ENCODE data around the gene SPECC1. TPM values are rescaled to one million over a fixed set of nuclear protein-coding genes. Genes with fewer than 3 reads are reported as not detected.

Gene SPECC1
- total and polyA plus RNA-seq, 2 of the 13 experiments (the other 11 are each of a cell fraction or from before 2014, with no cell fraction given) = 2.3 to 6.9 TPM

GRCh38 chr17:20154286-20155000 lies 145.3 kb downstream of the SPECC1 start:
- Histone ChIP-seq H3K4me3 (replicated peaks in 1 of 3; ENCODE audit: insufficient read depth in 1 of 3, low read depth in 2 of 3, low read length in 3 of 3) (no peak overlapping the region), H3K4me2 (ENCODE audit: low read depth, low read length) (no peak overlapping the region), H2AFZ (ENCODE audit: low read length) (no peak overlapping the region), H3K9me3 (ENCODE audit: low read length) (no peaks in the 10 kb centered on the region), H3K27me3 (ENCODE audit: control insufficient read depth in 1 of 2, insufficient read depth in 2 of 2, low read length in 2 of 2) (peaks cover 6 to 46% of the 10 kb centered on the region in 2 experiments; a peak in 4 of 5 replicates), H3K4me1 (ENCODE audit: insufficient read depth, low read length) (peaks cover 7% of the 10 kb centered on the region; the same call in 1 of the 2 replicates), H3K36me3 (replicated peaks in 1 of 2; ENCODE audit: control insufficient read depth in 1 of 2, insufficient read depth in 2 of 2, low read length in 2 of 2) (no peaks in the 10 kb centered on the region), H3K9ac (ENCODE audit: insufficient read depth, low read depth, low read length) (no peak overlapping the region), H3K79me2 (ENCODE audit: insufficient read depth, low read length) (no peaks in the 10 kb centered on the region), H3K27ac (ENCODE audit: extremely low read length, insufficient read depth, low read length) (no peak overlapping the region), H4K20me1 (ENCODE audit: insufficient read depth, low read length) (no peaks in the 10 kb centered on the region)
- 38% methylated on average over 11 of the region's 11 CpGs for WGBS (ENCODE audit: low lambda C conversion rate)
- no peak for FAIRE-seq
- TF ChIP-seq ZNF790 (CRISPR knock-in tag; IDR thresholded peaks at IDR 0.05; ENCODE audit: borderline replicate concordance) = no peak
- no peak for TF ChIP-seq TEAD3 (CRISPR knock-in tag; optimal IDR thresholded peaks at IDR 0.05; ENCODE audit: borderline replicate concordance)
- TF ChIP-seq CCAR2 (optimal IDR thresholded peaks at IDR 0.05; ENCODE audit: low read depth, low read length) = no peak
- TF ChIP-seq ZNF879 (CRISPR knock-in tag; IDR thresholded peaks at IDR 0.05) = no peak
- no peak for TF ChIP-seq ZNF251 (CRISPR knock-in tag; IDR thresholded peaks at IDR 0.05)
- no peak for TF ChIP-seq FOXA3 (CRISPR knock-in tag; IDR thresholded peaks at IDR 0.05)
- no peak for TF ChIP-seq ZNF468 (CRISPR knock-in tag; IDR thresholded peaks at IDR 0.05)
- TF ChIP-seq ZSCAN31 (CRISPR knock-in tag; IDR thresholded peaks at IDR 0.05; ENCODE audit: low read depth) = no peak
- no peak for TF ChIP-seq NRL (CRISPR knock-in tag; IDR thresholded peaks at IDR 0.05; ENCODE audit: borderline replicate concordance)
- no peak for TF ChIP-seq ESRRA (CRISPR knock-in tag; IDR thresholded peaks at IDR 0.05; ENCODE audit: low read depth)
- no peak for TF ChIP-seq NONO (IDR thresholded peaks at IDR 0.05)
- TF ChIP-seq NONO (CRISPR knock-in tag; conservative IDR thresholded peaks at IDR 0.05) = no peak
- TF ChIP-seq AKAP8 (CRISPR knock-in tag; IDR thresholded peaks at IDR 0.05) = no peak
- no peak for DNase-seq (ENCODE audit: low spot score)
- CTCF ChIA-PET (ENCODE audit: low intra/inter-chr PET ratio, low total read pairs) = no interaction called here
- no peak for ATAC-seq
- in situ Hi-C loops (cut with HindIII; ENCODE audit: extremely low pct_ligation_motif_present, low pct_unique_long_range_greater_than_20kb) = no loop called here
- BruUV-seq (replicated peaks) = no TSS peak
- intact Hi-C loops (cut with micrococcal nuclease; ENCODE audit: unreplicated experiment) = no loop called here
- POLR2A ChIA-PET = no interaction called here
